HepG2 (cell line): Measurements from ENCODE around the gene TRIM25. TPM values are rescaled to one million over a fixed set of nuclear protein-coding genes. Genes with fewer than 3 reads are reported as not detected.

ENCODE experiments used
- AHDC1 ChIP-seq: sonication (generic); formaldehyde crosslinking; IDR thresholded peaks from 2 replicates; pipeline ENCODE4 v1.5.1; 2020; ENCODE audit warnings: mild to moderate bottlenecking, missing genetic modification reagents, borderline replicate concordance
- CREBL2 ChIP-seq: sonication (generic); formaldehyde crosslinking; IDR thresholded peaks from 2 replicates; pipeline ENCODE4 v1.8.1; 2023; ENCODE audit warnings: missing genetic modification reagents, mild to moderate bottlenecking, borderline replicate concordance
- HIC2 ChIP-seq: sonication (generic); formaldehyde crosslinking; IDR thresholded peaks from 2 replicates; pipeline ENCODE4 v1.9.0; 2022; ENCODE audit warnings: low read depth, missing genetic modification reagents
- PBX3 ChIP-seq: sonication (generic); formaldehyde crosslinking; IDR thresholded peaks from 2 replicates; pipeline ENCODE4 v1.8.1; 2023; ENCODE audit warnings: missing genetic modification reagents, inconsistent platforms, borderline replicate concordance
- PPARG ChIP-seq: conservative IDR thresholded peaks from 2 replicates; pipeline ENCODE4 v1.6.1; 2016; ENCODE audit warnings: missing biosample characterization, missing genetic modification reagents
- RARA ChIP-seq: IDR thresholded peaks from 2 replicates; pipeline ENCODE4 v1.6.1; 2016; ENCODE audit warnings: missing genetic modification reagents, missing compliant biosample characterization
- RXRB ChIP-seq: IDR thresholded peaks from 2 replicates; pipeline ENCODE4 v1.6.1; 2016; ENCODE audit warnings: borderline replicate concordance, missing genetic modification reagents, missing compliant biosample characterization
- SP5 ChIP-seq: IDR thresholded peaks from 2 replicates; pipeline ENCODE4 v1.6.1; 2016; ENCODE audit warnings: low read depth, borderline replicate concordance
- TRIM22 ChIP-seq: fragments of 450-650 bp; IDR thresholded peaks from 2 replicates; pipeline ENCODE4 v1.6.1; 2017
- ZBTB43 ChIP-seq: sonication (generic); formaldehyde crosslinking; conservative IDR thresholded peaks from 2 replicates; pipeline ENCODE4 v1.4.0; 2020; ENCODE audit warnings: missing genetic modification reagents
- ZNF10 ChIP-seq: sonication (generic); formaldehyde crosslinking; IDR thresholded peaks from 2 replicates; pipeline ENCODE4 v1.4.0; 2020; ENCODE audit warnings: mild to moderate bottlenecking, low read depth, missing genetic modification reagents, borderline replicate concordance
- ZNF484 ChIP-seq: sonication (generic); formaldehyde crosslinking; IDR thresholded peaks from 2 replicates; pipeline ENCODE4 v1.5.1; 2020; ENCODE audit warnings: mild to moderate bottlenecking, low read depth, missing genetic modification reagents, borderline replicate concordance
- ZNF703 ChIP-seq: sonication (generic); formaldehyde crosslinking; IDR thresholded peaks from 2 replicates; pipeline ENCODE4 v1.5.1; 2020; ENCODE audit warnings: missing genetic modification reagents, mild to moderate bottlenecking, moderate library complexity, borderline replicate concordance
- ZNF879 ChIP-seq: sonication (generic); formaldehyde crosslinking; IDR thresholded peaks from 2 replicates; pipeline ENCODE4 v1.8.1; 2023; ENCODE audit warnings: missing genetic modification reagents
- polyA plus RNA-seq, 8 experiments: library from polyadenylated mRNA; depleted of rRNA in 3 of 8; stranded (reverse) in 7 of 8; unstranded in 1 of 8; fragments of >200 nt; fragmentation: Illumina TruSeq in 4 of 8; extraction: Trizol in 4 of 8; gene quantifications; 2 replicates each; pipeline versions ENCODE4 v1.2.1 to v1.2.3, GENCODE V29; 2011 to 2016; ENCODE audit warnings: low read depth in 4 of 8, missing spikeins in 1 of 8, mixed read lengths in 1 of 8; ENCODE audit not compliant: insufficient read depth in 1 of 8
- total RNA-seq, 5 experiments: library from RNA; depleted of rRNA; stranded (reverse); fragments of >200 nt; fragmentation: Illumina TruSeq; extraction: Trizol; gene quantifications; 2 replicates each; pipeline ENCODE4 v1.2.3, GENCODE V29; 2016; ENCODE audit warnings: low read depth in 1 of 5

TRIM25 gene
- total and polyA plus RNA-seq, 2 of the 13 experiments (the other 11 are each of a cell fraction or from before 2014, with no cell fraction given) = 30.8 to 42.2 TPM

GRCh38 chr17:56913867-56914580 is at the start of gene TRIM25 (continued):
- no peak; the same call in 1 of the 2 replicates for TF ChIP-seq ZNF484
- TF ChIP-seq PPARG (CRISPR knock-in tag) = peak; percentile 61; the same call in 1 of the 2 replicates
- peak; percentile 77; the same call in 1 of the 2 replicates for TF ChIP-seq SP5
- TF ChIP-seq CREBL2 (CRISPR knock-in tag) = peak; percentile 86; the same call in 1 of the 2 replicates
- TF ChIP-seq ZNF10 (CRISPR knock-in tag) = no peak
- TF ChIP-seq RXRB (CRISPR knock-in tag) = peak; percentile 78
- peak; percentile 87 for TF ChIP-seq ZNF703
- no peak for TF ChIP-seq AHDC1
- TF ChIP-seq RARA (CRISPR knock-in tag) = peak; percentile 62
- 0 out of 2 replicates have a peak, but pooled peaks have one; percentile 72 for TF ChIP-seq ZNF879 (CRISPR knock-in tag)
- TF ChIP-seq PBX3 (CRISPR knock-in tag) = peak; percentile 75; the same call in 1 of the 2 replicates
- TF ChIP-seq ZBTB43 = peak; percentile 65; the same call in 1 of the 2 replicates
- no peak for TF ChIP-seq TRIM22
- peak; percentile 68 for TF ChIP-seq HIC2 (CRISPR knock-in tag)
